ENCODE data around the gene HMCN2.

DNA sequence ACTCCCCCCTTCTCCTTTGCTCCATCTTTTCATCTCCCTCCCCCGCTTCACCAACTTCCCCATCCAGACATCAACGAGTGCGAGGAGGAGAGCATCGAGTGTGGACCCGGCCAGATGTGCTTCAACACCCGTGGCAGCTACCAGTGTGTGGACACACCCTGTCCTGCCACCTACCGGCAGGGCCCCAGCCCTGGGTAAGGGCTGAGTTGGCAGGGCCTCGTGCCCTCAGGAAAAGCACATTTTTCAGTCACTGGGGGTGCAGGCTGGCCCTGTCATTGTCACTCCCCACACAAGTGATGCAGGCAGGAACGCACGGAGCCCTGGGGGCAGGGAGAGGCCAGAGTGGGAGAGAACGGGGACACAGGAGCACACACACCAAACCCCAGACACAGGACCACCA is 166.8 kb downstream of the HMCN2 start:
- TF ChIP-seq POLR2AphosphoS5 (IDR thresholded peaks at IDR 0.05) (no peak), CTCF (IDR thresholded peaks at IDR 0.05) (no peak), POLR2A (IDR thresholded peaks at IDR 0.05) (no peak)

All from prostate gland (tissue), 2 donors.